ENCODE measurements around the gene SIGLEC6.

The SIGLEC6 gene

GRCh38 chr19:51566489-51567100 is 35.1 kb upstream of the SIGLEC6 start:
- H3K9me3 ChIP-seq = no peaks in the 10 kb centered on the region
- H3K36me3 ChIP-seq = no peaks in the 10 kb centered on the region
- H3K27me3 ChIP-seq = no peaks in the 10 kb centered on the region
- no peaks in the 10 kb centered on the region for H4K20me1 ChIP-seq
- H3K4me2 ChIP-seq = no peak overlapping the region
- H3K4me3 ChIP-seq = no peak overlapping the region
- no peak overlapping the region for H3K9ac ChIP-seq
- H3K27ac ChIP-seq = no peak overlapping the region
- peaks cover 13% of the 10 kb centered on the region for H3K4me1 ChIP-seq
- TF ChIP-seq Cebpa-rat (IDR thresholded peaks at IDR 0.05) = no peak

GRCh38 chr19:51565583-51565982 is 34.1 kb upstream of the SIGLEC6 start:
- no peak overlapping the region for H3K27ac ChIP-seq
- H3K9ac ChIP-seq = no peak overlapping the region
- no peak overlapping the region for H3K4me2 ChIP-seq
- no peaks in the 10 kb centered on the region for H3K27me3 ChIP-seq
- no peak for TF ChIP-seq Cebpa-rat (IDR thresholded peaks at IDR 0.05)
- no peaks in the 10 kb centered on the region for H4K20me1 ChIP-seq
- H3K4me3 ChIP-seq = no peak overlapping the region
- H3K9me3 ChIP-seq = no peaks in the 10 kb centered on the region
- no peaks in the 10 kb centered on the region for H3K36me3 ChIP-seq
- peaks cover 12% of the 10 kb centered on the region for H3K4me1 ChIP-seq

- Histone ChIP-seq H4K20me1 (no peaks in the 10 kb centered on the region), H3K27ac (no peak overlapping the region), H3K4me3 (no peak overlapping the region), H3K9ac (no peak overlapping the region), H3K4me1 (peaks cover 12% of the 10 kb centered on the region), H3K9me3 (no peaks in the 10 kb centered on the region), H3K4me2 (peak overlapping the region; percentile 32), H3K36me3 (no peaks in the 10 kb centered on the region), H3K27me3 (no peaks in the 10 kb centered on the region)
- TF ChIP-seq Cebpa-rat (IDR thresholded peaks at IDR 0.05) = no peak
Measured at GRCh38 chr19:51564791-51565190, 33.3 kb upstream of the SIGLEC6 start.

- no peak for TF ChIP-seq Cebpa-rat (IDR thresholded peaks at IDR 0.05)
- H3K9ac ChIP-seq = no peak overlapping the region
- H4K20me1 ChIP-seq = no peaks in the 10 kb centered on the region
- H3K4me3 ChIP-seq = no peak overlapping the region
- H3K4me1 ChIP-seq = peaks cover 10% of the 10 kb centered on the region
- no peak overlapping the region for H3K4me2 ChIP-seq
- no peaks in the 10 kb centered on the region for H3K27me3 ChIP-seq
- H3K9me3 ChIP-seq = no peaks in the 10 kb centered on the region
- H3K27ac ChIP-seq = no peak overlapping the region
- no peaks in the 10 kb centered on the region for H3K36me3 ChIP-seq
Measured at GRCh38 chr19:51560339-51560738, 28.9 kb upstream of the SIGLEC6 start.

- 0 out of 2 replicates have a peak, but pooled peaks have one; percentile 14 for TF ChIP-seq Cebpa-rat (IDR thresholded peaks at IDR 0.05)
- Histone ChIP-seq H3K36me3 (no peaks in the 10 kb centered on the region), H3K27me3 (no peaks in the 10 kb centered on the region), H3K4me3 (no peak overlapping the region), H3K9ac (no peak overlapping the region), H3K9me3 (no peaks in the 10 kb centered on the region), H3K4me2 (no peak overlapping the region), H3K4me1 (no peaks in the 10 kb centered on the region), H3K27ac (no peak overlapping the region), H4K20me1 (no peaks in the 10 kb centered on the region)
Measured at GRCh38 chr19:51559240-51559639, 27.8 kb upstream of the SIGLEC6 start.

- Histone ChIP-seq H3K36me3 (no peaks in the 10 kb centered on the region), H3K27me3 (no peaks in the 10 kb centered on the region), H3K4me2 (no peak overlapping the region), H3K9me3 (no peaks in the 10 kb centered on the region), H3K9ac (no peak overlapping the region), H3K27ac (no peak overlapping the region), H3K4me3 (no peak overlapping the region), H4K20me1 (no peaks in the 10 kb centered on the region), H3K4me1 (peaks cover 41% of the 10 kb centered on the region)
- TF ChIP-seq Cebpa-rat (IDR thresholded peaks at IDR 0.05) = no peak
Measured at GRCh38 chr19:51552996-51553725, 21.7 kb upstream of the SIGLEC6 start.

GRCh38 chr19:51552608-51552995 is 21.1 kb upstream of the SIGLEC6 start:
- Histone ChIP-seq H3K4me1 (peaks cover 47% of the 10 kb centered on the region), H3K9ac (no peak overlapping the region), H4K20me1 (no peaks in the 10 kb centered on the region), H3K4me2 (no peak overlapping the region), H3K27ac (no peak overlapping the region), H3K36me3 (no peaks in the 10 kb centered on the region), H3K9me3 (no peaks in the 10 kb centered on the region), H3K27me3 (no peaks in the 10 kb centered on the region), H3K4me3 (no peak overlapping the region)
- no peak for TF ChIP-seq Cebpa-rat (IDR thresholded peaks at IDR 0.05)

GRCh38 chr19:51551673-51552432 is 20.4 kb upstream of the SIGLEC6 start:
- Histone ChIP-seq H3K4me1 (peaks cover 54% of the 10 kb centered on the region), H3K9me3 (no peaks in the 10 kb centered on the region), H3K36me3 (no peaks in the 10 kb centered on the region), H3K4me2 (peak overlapping the region; percentile 68), H3K27me3 (no peaks in the 10 kb centered on the region), H4K20me1 (no peaks in the 10 kb centered on the region), H3K9ac (no peak overlapping the region), H3K27ac (no peak overlapping the region), H3K4me3 (no peak overlapping the region)
- no peak for TF ChIP-seq Cebpa-rat (IDR thresholded peaks at IDR 0.05)

GRCh38 chr19:51550848-51551672 is 19.6 kb upstream of the SIGLEC6 start:
- peak overlapping the region; percentile 68 for H3K4me2 ChIP-seq
- peaks cover 62% of the 10 kb centered on the region for H3K4me1 ChIP-seq
- H3K4me3 ChIP-seq = no peak overlapping the region
- TF ChIP-seq Cebpa-rat (IDR thresholded peaks at IDR 0.05) = no peak
- H3K27me3 ChIP-seq = no peaks in the 10 kb centered on the region
- no peak overlapping the region for H3K27ac ChIP-seq
- H4K20me1 ChIP-seq = no peaks in the 10 kb centered on the region
- no peaks in the 10 kb centered on the region for H3K36me3 ChIP-seq
- H3K9ac ChIP-seq = no peak overlapping the region
- H3K9me3 ChIP-seq = no peaks in the 10 kb centered on the region

All from BLaER1 (cell line).